ENCODE results near the gene ATP2A1.

DNA sequence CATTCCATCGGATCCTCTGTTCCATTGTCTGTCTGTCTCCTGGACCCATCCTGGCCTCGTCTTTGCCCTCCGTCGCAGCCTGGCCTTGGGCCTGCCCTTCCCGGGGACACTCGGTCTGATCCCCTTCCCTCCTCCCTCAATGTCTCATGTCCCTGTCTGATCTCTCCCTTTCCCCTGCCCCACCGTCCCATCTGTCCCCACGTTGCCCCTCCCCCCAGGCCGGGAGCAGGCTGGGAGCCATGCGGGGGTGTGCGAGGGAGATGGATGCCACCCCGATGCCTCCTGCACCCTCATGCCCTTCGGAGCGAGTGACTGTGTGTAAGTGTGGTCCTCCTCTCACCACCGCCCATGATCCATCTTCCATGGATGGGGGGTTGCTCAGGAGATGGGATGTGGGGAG lies 5.3 kb upstream of the ATP2A1 start:
- TF ChIP-seq CTCF (IDR thresholded peaks at IDR 0.05): no peak
- no peak for TF ChIP-seq POLR2A (IDR thresholded peaks at IDR 0.05)
